SU-DHL-6 (cell line): ENCODE results near the gene SEMA3D.

ENCODE experiments used
- CTCF ChIP-seq: fragments of 200-600 bp; sonication (generic); IDR thresholded peaks from one replicate; pipeline ENCODE4 v1.5.1; 2017; ENCODE audit warnings: antibody characterized with exemption, mild to moderate bottlenecking, low read length, moderate library complexity; ENCODE audit not compliant: insufficient read depth, poor library complexity, severe bottlenecking
- EZH2phosphoT487 ChIP-seq: fragments of 200-600 bp; sonication (generic), shearing (Covaris generic); conservative IDR thresholded peaks from 2 replicates; pipeline ENCODE4 v1.6.1; 2018; ENCODE audit warnings: mild to moderate bottlenecking, antibody characterized with exemption, low read length, moderate library complexity, mixed read lengths

DNA sequence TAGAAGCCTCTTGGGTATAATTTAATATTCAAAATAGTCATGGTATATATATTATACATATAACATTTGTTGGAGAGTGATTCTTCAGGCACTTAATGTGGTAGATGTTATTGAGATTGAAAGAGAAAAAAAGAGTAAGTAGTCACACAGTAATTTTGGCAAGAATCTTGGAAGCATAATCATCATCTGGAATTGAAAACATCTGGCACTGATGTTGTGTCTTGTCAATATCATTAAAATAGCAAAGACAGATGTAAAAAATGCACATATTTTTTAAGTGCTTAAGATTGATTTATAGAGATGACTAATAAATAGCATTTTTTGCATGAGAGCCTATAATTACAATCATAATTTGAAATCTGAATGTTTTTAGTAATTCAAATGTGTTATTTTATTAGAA, 9.5 kb downstream of the SEMA3D start:
- TF ChIP-seq CTCF: no peak
- no peak for TF ChIP-seq EZH2phosphoT487
